Stomach smooth muscle (tissue), 2 donors: ENCODE data around the gene SMIM32.

ENCODE experiments used
- H3K27ac ChIP-seq: one replicate; pipeline ENCODE4 v1.7.0; 2013; ENCODE audit warnings: mild to moderate bottlenecking, low read length, inconsistent platforms
- H3K27me3 ChIP-seq, 2 donors: one replicate each; pipeline ENCODE4 v1.7.0; 2013; ENCODE audit warnings: low read length in 2 of 2; ENCODE audit not compliant: insufficient read depth in 2 of 2, control insufficient read depth in 1 of 2
- H3K36me3 ChIP-seq, 2 donors: one replicate each; pipeline ENCODE4 v1.7.0; 2013; ENCODE audit warnings: low read length in 2 of 2; ENCODE audit not compliant: control insufficient read depth in 2 of 2, insufficient read depth in 2 of 2
- H3K4me1 ChIP-seq: one replicate; pipeline ENCODE4 v1.7.0; 2013; ENCODE audit warnings: low read length; ENCODE audit not compliant: control insufficient read depth, insufficient read depth
- H3K4me3 ChIP-seq, 2 donors: one replicate each; pipeline ENCODE4 v1.7.0; 2013; ENCODE audit warnings: low read length in 2 of 2
- H3K9ac ChIP-seq, 2 donors: one replicate each; pipeline ENCODE4 v1.7.0; 2013; ENCODE audit warnings: low read length in 2 of 2, mild to moderate bottlenecking in 1 of 2
- H3K9me3 ChIP-seq, 2 donors: one replicate each; pipeline ENCODE4 v1.7.0; 2013; ENCODE audit warnings: low read length in 2 of 2; ENCODE audit not compliant: control insufficient read depth in 2 of 2
- donor health status: healthy.
- donor health status: Pancreatic carcinoma.

Gene SMIM32

DNA sequence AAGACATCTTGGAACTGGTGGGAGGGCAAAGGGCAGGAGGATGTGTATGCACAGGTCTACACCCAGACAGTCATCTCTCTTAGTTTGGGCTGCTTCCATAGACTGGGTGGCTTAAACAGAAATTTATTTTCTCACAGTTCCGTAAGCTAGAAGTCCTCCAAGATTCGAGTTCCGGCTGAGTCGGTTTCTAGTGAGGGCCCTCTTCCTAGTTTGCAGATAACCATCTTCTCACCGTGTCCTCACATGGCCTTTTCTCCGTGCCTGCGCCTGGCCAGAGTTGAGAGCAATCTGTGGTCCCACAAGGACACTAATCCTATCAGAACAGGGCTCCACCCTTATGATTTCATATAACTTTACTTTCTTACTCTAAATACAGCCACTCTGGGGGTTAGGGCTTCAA lies 4.1 kb downstream of the SMIM32 start:
- peaks cover 7 to 20% of the 10 kb centered on the region in 2 donors for H3K36me3 ChIP-seq

DNA sequence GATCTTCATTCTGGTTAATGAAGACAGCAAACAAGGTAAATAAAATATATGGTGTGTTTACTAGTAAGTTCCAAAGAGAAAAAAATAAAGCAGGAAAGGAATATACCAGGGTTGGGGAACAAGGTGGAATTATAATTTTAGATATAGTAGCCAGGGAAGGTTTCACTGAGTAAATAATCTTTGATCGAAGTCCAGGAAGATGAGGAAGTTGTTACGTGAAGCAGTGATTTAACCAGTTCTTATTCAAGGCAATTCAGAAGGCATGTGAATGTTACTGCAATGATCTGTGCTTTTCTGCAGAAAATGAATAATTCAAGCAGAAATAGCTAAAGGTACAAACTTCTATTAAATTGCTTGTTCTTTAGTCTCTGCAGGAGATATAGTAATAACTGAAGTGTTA lies 6.2 kb downstream of the SMIM32 start:
- no peak overlapping the region for H3K27ac ChIP-seq
- peaks cover 7 to 9% of the 10 kb centered on the region in 2 donors for H3K27me3 ChIP-seq
- H3K9me3 ChIP-seq: no peaks in the 10 kb centered on the region
- H3K36me3 ChIP-seq: peaks cover 7 to 20% of the 10 kb centered on the region in 2 donors
- H3K4me1 ChIP-seq: peaks cover 6% of the 10 kb centered on the region
- H3K4me3 ChIP-seq: no peak overlapping the region
- no peak overlapping the region for H3K9ac ChIP-seq

More for the DNA sequence above, 4.1 kb downstream of the SMIM32 start:
- Histone ChIP-seq H3K27ac (no peak overlapping the region), H3K9ac (no peak overlapping the region), H3K4me3 (no peak overlapping the region), H3K9me3 (no peaks in the 10 kb centered on the region), H3K4me1 (peaks cover 22% of the 10 kb centered on the region), H3K27me3 (peaks cover 9 to 13% of the 10 kb centered on the region in 2 donors)

DNA sequence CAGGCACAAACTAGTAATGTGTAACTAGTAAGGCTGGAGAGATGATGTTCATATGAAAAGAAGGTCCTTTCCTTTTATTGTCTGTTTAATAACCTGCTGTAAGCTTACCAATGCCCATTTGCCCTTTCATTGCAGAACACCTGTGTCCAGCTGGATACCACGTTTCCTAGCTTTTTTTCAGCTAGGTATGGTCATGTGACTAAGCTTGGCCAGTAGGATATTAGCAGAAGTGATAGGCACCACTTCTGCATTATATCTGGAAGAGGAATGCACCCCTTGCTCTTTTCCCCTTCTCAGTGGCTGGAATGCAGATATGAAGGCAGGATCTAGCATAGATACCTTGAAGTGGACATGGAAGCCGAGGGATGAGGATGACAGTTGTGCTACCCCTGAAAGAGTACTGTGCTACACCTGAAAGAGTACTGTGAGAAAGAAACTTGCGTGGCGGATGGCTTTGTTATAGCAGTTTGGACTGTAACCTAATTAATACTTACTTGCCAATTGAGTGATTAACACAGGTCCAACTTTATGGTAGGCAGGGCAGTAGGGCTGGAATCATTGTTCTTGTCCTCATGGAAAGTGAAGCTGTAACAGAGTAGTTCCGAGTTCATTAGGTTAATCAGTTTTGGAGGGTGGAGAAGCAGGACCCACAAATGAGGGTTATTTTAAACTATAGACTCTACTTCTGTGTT lies 6.8 kb downstream of the SMIM32 start:
- Histone ChIP-seq H3K9me3 (no peaks in the 10 kb centered on the region), H3K36me3 (peaks cover 7 to 20% of the 10 kb centered on the region in 2 donors), H3K27me3 (peaks cover under 1 to 3% of the 10 kb centered on the region in 2 donors), H3K4me1 (no peaks in the 10 kb centered on the region), H3K4me3 (no peak overlapping the region), H3K27ac (no peak overlapping the region), H3K9ac (no peak overlapping the region)

DNA sequence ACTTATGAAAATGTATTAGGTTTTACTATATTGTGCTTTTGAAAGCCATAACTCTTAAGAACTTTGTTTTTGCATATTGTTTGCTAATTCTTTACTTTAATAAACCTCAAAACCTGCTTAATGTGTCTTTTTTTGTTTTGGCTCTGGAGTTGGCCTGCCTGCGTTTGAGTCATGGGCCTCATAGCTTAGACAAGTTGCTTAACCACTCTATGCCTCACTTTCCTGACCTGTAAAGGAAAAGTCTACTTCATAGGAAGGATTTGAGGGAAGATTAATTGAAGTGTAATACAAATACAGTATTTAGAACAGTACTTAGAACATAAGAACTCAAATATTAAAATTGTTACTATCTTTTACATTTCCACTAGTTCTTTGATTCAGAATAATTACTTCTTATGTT lies 10.3 kb downstream of the SMIM32 start:
- Histone ChIP-seq H3K9ac (no peak overlapping the region), H3K27me3 (no peaks in the 10 kb centered on the region), H3K27ac (no peak overlapping the region), H3K9me3 (no peaks in the 10 kb centered on the region), H3K4me3 (no peak overlapping the region), H3K36me3 (peaks cover 3 to 11% of the 10 kb centered on the region in 2 donors), H3K4me1 (no peaks in the 10 kb centered on the region)

DNA sequence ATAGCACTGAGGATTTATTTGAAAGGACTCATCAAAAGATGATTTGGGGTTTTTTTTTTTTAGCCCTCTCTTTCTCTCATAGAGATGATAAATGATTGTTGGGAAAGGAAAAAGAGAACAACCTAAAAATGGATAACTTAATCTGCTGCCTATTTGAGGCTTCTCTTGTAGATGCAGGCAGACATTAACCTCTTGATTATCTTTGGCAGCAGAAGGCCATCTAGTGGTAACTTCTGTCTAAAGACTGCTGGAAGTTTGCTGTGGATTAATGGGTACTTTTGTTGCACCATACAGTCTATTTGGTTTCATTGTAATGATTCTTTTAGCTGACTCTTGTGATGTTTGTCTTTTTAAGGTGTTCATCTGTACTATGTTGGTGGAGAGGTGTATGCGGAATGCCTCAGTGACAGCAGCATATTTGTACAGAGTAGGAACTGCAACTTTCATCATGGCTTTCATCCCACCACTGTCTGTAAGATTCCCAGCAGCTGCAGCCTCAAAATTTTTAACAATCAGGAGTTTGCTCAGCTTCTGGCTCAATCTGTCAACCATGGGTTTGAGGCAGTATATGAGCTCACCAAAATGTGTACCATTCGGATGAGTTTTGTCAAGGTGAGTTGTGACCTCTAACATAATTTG lies 18.8 kb downstream of the SMIM32 start:
- Histone ChIP-seq H3K9ac (no peak overlapping the region), H3K9me3 (no peaks in the 10 kb centered on the region), H3K4me1 (no peaks in the 10 kb centered on the region), H3K4me3 (no peak overlapping the region), H3K36me3 (peaks cover 17 to 19% of the 10 kb centered on the region in 2 donors), H3K27me3 (no peaks in the 10 kb centered on the region), H3K27ac (no peak overlapping the region)

DNA sequence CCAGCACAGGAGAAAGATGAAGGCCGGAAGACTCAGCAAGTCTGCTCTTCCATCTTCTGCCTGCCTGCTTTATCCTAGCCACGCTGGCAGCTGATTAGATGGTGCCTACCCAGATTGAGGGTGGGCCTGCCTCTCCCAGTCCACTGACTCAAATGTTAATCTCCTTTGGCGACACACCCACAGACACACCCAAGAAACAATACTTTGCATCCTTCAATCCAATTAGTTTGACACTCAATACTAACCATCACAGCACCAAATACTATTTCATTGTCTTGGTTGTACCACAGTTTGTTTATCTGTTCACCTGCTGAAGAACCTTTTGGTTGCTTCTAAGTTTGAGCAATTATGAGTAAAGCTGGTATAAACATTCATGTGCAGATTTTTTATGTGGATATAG lies 23.7 kb downstream of the SMIM32 start:
- Histone ChIP-seq H3K4me1 (no peaks in the 10 kb centered on the region), H3K9me3 (no peaks in the 10 kb centered on the region), H3K27ac (no peak overlapping the region), H3K36me3 (peaks cover 5 to 13% of the 10 kb centered on the region in 2 donors), H3K4me3 (no peak overlapping the region), H3K27me3 (no peaks in the 10 kb centered on the region), H3K9ac (no peak overlapping the region)

DNA sequence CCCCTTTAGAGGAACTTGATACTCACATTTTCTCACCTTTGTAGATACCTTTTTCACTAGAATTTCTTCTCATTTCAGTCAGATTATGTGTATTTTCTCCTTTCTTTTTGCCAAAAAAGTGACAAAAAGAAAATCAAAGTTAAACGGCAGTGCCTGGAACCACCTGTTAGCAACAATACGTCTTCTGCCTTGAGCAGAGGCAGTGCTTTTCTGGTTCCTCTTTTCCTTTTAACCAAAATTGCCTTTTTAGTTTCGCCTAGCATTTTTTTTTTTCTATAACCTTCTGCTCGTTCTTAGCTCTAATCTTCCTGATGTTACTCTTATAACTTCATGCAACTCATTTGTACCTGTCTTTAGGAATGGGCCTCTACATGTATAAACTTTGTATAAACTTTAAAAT lies 26.1 kb downstream of the SMIM32 start:
- no peak overlapping the region for H3K9ac ChIP-seq
- H3K27ac ChIP-seq: no peak overlapping the region
- H3K4me3 ChIP-seq: no peak overlapping the region
- no peaks in the 10 kb centered on the region for H3K27me3 ChIP-seq
- no peaks in the 10 kb centered on the region for H3K4me1 ChIP-seq
- H3K36me3 ChIP-seq: peaks cover 7 to 9% of the 10 kb centered on the region in 2 donors
- H3K9me3 ChIP-seq: no peaks in the 10 kb centered on the region

DNA sequence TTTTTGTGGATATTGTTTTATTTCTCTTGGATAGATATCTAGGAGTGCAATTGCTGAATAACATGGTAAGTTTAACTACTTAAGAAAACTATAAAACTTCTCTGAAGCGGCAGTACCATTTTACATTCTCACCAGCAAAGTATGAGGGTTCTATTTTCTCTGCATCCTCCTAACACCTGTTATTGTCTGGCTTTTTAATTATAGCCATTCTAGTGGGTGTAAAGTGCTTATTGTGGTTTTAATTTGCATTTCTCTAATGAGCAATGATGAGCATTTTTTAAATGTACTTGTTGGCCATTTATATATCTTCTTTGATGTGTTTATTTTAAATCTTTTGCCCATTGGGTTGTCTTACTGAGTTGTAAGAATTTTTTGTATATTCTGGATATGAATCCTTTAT lies 28.7 kb downstream of the SMIM32 start:
- H3K4me1 ChIP-seq: peaks cover 3% of the 10 kb centered on the region
- H3K36me3 ChIP-seq: peaks cover 4 to 7% of the 10 kb centered on the region in 2 donors
- H3K9me3 ChIP-seq: no peaks in the 10 kb centered on the region
- H3K27ac ChIP-seq: no peak overlapping the region
- H3K9ac ChIP-seq: no peak overlapping the region
- no peak overlapping the region for H3K4me3 ChIP-seq
- H3K27me3 ChIP-seq: no peaks in the 10 kb centered on the region

DNA sequence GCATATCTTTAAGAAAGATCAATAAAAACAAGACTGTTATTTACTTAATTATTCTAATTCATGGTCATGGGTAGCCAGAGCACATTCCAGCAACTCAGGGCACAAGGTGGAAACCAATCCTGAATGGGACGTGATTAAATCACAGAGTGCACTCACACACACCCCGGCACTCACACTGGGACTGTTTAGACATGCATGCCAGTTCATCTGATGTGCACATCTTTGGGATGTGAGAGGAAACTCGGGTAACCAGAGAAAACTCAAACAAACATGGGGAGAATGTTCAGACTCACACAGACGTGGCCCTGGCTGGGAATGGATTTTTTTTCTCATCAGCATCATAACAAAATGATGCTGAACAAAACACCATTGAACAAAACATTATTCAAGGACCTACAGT lies 31.0 kb downstream of the SMIM32 start:
- Histone ChIP-seq H3K4me3 (no peak overlapping the region), H3K9me3 (no peaks in the 10 kb centered on the region), H3K27ac (no peak overlapping the region), H3K4me1 (peaks cover 3% of the 10 kb centered on the region), H3K9ac (no peak overlapping the region), H3K27me3 (no peaks in the 10 kb centered on the region), H3K36me3 (peaks cover 2 to 3% of the 10 kb centered on the region in 2 donors)

DNA sequence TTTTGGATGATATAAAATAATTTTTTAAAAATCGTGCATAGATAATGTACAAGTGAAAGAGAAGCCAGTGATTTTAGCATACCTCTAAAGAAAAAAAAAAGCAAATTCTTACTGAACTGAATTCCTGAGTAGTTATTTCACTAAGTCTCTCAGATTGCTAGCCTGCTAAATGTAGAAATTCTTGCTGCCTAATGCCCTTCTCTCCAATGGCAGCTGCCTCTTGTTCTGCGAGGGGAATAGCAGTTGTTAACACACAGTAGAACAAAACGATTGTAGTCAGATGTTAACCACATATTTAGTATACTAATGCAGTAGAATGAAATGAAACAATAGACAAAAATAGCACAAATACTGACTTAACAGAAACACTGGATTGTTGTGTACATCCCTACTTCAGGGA lies 33.5 kb downstream of the SMIM32 start:
- no peaks in the 10 kb centered on the region for H3K27me3 ChIP-seq
- no peak overlapping the region for H3K9ac ChIP-seq
- H3K9me3 ChIP-seq: no peaks in the 10 kb centered on the region
- H3K36me3 ChIP-seq: peaks cover 3 to 6% of the 10 kb centered on the region in 2 donors
- no peak overlapping the region for H3K4me3 ChIP-seq
- no peak overlapping the region for H3K27ac ChIP-seq
- H3K4me1 ChIP-seq: peaks cover 3% of the 10 kb centered on the region

DNA sequence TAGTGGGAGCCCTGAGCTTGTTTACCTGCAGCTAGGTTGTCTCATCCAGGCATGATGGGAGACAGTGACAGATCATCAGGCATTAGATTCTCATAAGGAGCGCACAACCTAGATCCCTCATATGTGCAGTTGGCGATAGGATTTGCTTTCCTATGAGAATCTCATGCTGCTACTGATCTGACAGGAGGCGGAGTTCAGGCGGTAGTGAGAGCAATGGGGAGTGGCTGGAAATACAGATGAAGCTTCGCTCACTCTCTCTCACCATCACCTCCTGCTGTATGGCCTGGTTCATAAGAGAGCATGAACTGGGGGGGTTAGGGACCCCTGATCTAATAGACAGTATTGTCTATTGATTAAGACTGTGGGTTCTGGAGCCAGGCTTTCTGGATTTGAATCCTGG lies 35.4 kb downstream of the SMIM32 start:
- Histone ChIP-seq H3K27ac (no peak overlapping the region), H3K36me3 (peaks cover 0 to 16% of the 10 kb centered on the region in 2 donors), H3K4me1 (peaks cover 3% of the 10 kb centered on the region), H3K9me3 (no peaks in the 10 kb centered on the region), H3K27me3 (no peaks in the 10 kb centered on the region), H3K4me3 (no peak overlapping the region), H3K9ac (no peak overlapping the region)
